GM10266 (cell line): ENCODE data around the gene USP4.
A peak's percentile ranks its signal among the peaks of the same experiment; 100 is the strongest.
"Not testable (repeated sequence)": the region's sequence is repeated elsewhere in the genome, so short reads cannot be mapped to it uniquely, and the experiment has no call there.

Source experiments
- DNase-seq: peaks from one replicate; pipeline ENCODE4 v3.0.0; 2012; ENCODE audit errors: extremely low spot score
- CTCF ChIP-seq: IDR thresholded peaks from 2 replicates; pipeline ENCODE4 v1.5.1; 2012; ENCODE audit warnings: mild to moderate bottlenecking, low read depth; ENCODE audit not compliant: control insufficient read depth, insufficient read depth; ENCODE audit errors: missing control alignments

Gene USP4

GRCh38 chr3:49358884-49359225, 19.0 kb upstream of the USP4 start:
- no peak for DNase-seq
- no peak for TF ChIP-seq CTCF

DNA sequence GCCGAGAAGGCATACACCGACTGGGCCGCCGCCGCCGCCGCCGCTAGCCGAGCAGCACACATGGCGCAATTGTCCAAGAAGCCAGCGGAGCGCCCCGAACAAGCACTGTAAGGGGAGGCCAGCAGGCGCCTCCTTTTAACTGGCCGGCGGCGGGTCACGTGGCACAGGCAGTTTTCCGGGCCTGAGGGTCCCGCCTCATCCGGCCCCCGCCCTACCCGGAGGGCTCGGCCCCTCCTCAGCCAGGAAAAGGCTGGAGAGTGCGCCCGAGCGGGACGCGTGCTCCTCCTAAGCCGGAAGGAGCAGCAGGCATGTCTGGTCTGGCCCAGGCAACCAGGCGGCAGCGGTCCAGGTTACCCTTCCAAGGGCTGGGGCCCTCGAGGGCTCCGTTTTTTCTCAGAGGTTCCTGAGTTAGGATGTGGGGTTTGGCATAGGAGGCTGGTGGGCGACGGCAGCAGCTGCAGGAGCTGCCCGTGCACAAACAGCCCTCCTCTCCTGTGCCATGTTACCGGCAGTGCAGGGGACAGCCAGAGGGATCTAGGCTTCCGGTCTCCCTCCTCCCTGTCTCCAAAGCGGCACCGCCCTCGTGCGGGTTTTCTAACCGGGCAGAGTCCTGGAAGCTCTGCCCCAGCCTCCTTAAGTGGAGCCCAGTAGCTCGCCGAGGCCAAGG, 18.5 kb upstream of the USP4 start, which contains the start of gene GPX1:
TSS of gene GPX1 (minus strand) at position 137 of the 667 bp plus-strand sequence. CDS start at position 62, 75 bp downstream.
- DNase-seq: peak; percentile 86
- no peak for TF ChIP-seq CTCF

DNA sequence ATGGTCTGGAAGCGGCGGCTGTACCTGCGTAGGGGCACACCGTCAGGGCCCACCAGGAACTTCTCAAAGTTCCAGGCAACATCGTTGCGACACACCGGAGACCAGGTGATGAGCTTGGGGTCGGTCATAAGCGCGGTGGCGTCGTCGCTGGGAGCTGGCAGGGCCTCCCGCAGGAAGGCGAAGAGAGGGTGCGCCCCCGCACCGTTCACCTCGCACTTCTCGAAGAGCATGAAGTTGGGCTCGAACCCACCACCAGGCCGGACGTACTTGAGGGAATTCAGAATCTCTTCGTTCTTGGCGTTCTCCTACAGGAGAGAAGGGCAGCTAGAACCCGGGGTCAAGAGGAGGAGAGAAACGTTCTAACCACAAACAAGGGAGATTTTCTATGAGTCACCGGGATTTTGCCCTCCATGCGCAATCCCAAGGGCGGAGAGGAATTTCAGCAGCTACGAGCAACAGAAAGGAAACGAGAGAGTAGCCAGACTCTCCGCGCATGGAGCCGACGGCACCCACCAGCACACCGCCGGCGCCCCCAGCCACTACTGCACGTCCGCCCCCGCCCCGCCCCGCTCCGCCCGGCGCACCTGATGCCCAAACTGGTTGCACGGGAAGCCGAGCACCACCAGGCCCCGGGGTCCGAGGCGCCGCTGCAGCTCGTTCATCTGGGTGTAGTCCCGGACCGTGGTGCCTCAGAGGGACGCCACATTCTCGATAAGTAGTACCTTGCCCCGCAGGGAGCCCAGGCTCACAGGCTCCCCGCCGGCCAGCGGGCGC, 17.8 kb upstream of the USP4 start:
- not testable (repeated sequence) for DNase-seq

DNA sequence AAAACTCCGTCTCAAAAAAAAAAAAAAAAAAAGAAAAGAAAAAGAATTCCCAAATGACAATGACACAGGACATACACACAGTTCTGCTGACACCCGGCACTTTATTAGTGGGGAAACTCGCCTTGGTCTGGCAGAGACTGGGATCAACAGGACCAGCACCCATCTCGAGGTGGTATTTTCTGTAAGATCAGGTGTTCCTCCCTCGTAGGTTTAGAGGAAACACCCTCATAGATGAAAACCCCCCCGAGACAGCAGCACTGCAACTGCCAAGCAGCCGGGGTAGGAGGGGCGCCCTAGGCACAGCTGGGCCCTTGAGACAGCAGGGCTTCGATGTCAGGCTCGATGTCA, 17.2 kb upstream of the USP4 start:
- DNase-seq: not testable (repeated sequence)

- no peak for TF ChIP-seq CTCF
- DNase-seq: no peak
Observed at GRCh38 chr3:49352890-49353421, 13.1 kb upstream of the USP4 start.

- DNase-seq: no peak
- no peak for TF ChIP-seq CTCF
Observed at GRCh38 chr3:49352281-49352680, 12.4 kb upstream of the USP4 start.

- no peak for TF ChIP-seq CTCF
- DNase-seq: no peak
Observed at GRCh38 chr3:49351521-49352011, 11.7 kb upstream of the USP4 start.

DNA sequence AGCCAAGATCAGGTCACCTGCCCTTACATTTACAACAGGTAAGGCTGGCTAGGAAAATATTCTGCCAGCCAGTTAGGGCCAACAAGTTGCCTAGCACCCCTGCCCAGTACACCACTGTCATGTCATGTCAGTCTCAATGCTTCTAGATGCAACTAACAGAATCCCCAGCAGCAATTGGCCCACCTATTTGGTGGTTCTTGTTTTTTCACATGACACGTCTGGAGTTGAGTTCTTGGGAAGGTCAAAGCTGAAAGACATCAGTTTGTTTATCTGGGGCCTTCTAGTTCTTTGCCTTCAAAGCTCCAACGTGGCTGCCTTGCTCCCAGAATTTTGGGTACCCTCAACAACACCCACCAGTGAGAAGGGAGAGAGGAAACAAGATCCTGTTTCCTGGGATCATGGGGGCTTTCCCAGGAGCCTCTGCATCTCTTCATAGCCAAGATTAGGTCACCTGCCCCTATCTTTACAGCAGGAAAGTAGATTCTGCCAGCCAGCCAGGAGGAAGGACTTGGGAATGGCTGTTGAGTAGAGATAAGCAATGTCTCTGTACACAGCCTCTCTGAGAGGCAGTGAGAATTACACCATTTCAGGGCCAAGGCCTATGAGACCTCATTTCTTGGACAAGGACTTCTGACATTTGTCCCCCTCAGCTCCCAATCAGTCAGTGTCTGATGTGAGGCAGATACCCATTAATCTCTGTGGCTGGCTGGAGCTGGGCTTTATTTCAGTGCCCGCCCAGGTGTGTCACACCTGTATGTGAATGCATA, 9.7 kb upstream of the USP4 start:
- no peak for DNase-seq
- TF ChIP-seq CTCF: no peak

GRCh38 chr3:49348361-49348760, 8.5 kb upstream of the USP4 start:
- not testable (repeated sequence) for DNase-seq
